Stimulated activated CD4-positive, alpha-beta T cell treated with anti-CD3 and anti-CD28 coated beads, Interleukin-12 subunit alpha, Interleukin-12 subunit beta, amount 100 ng/mL, for 4 hours (primary cell): ENCODE measurements around the gene SLC7A11.

Source experiments
- DNase-seq: peaks from one replicate; pipeline ENCODE4 v3.0.0-alpha.2; 2020

SLC7A11 gene

DNA sequence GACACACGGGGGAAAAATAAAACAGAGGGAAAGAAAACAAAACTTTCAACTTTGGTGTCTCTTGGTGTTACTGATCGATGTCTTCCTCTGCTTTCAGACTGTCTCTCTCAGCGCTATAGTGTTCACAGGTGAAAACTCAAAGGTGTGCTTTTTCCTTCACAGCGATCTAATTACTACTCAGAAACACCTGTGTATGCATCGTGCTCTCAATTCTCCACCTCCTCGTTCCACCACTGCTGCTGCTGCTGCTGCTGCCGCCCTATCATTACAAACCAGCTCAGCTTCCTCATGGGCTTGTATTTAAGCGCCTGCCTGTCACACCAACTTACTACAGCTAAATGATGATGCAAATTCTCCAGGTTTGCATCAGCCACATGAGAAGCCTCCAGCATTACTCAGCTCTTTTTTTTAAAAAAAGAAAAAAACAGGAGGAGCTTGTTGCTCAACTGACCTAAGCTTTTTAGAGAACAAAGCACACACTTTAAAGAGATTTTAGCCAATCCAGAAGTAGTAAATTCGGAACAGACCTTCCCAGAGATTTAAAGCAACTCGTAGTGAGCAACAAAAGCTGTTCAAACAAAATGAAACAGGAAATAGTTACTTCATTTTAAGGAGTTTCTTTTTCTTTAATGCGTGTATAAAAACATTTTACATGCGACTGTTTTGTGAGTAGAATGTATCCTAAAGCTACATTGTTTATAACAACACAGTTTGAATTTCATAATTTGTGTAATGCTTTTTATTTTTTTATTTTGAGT is at the start of gene SLC7A11:
Gene SLC7A11 (minus strand): TSS at position 274 of the 758 bp plus-strand sequence. CDS start 280 bp downstream, outside the sequence.
- peak; percentile 9 for DNase-seq

DNA sequence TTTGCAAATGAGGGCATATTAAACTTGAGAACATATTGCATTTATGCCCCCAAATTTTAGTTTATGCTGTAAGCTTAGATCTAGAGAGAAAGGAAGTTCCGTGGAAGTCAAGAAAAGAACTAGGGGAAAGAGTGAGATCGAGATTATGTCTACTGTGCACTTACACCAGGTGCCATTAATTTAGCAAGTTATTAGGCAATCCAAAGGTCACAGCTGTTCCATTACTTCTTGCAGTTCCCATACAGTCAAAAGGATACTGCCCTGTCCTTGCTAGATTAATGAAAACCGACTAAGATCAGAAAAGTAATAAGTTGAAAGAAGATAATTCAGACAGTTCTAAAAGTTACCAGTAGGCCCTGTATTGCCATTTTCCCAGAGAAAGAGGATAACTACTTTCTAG is 49.3 kb upstream of the SLC7A11 start:
- DNase-seq, result no peak

DNA sequence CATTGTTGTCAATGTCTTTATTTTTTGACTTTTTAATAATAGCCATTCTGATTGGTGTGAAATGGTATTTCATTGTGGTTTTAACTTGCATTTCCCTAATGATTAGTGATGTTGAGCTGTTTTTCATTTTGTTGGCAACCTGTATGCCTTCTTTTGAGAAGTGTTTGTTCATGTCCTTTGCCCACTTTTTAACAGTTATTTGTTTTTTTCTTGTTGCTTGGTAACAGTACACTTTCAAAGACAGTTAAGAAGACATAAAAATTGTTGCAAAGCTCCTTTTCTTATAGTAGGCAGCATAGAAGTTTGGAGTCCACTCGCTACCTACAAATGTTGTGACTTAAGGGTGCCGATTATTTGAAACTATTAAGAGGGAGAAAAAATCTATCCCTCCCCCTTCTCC is 48.7 kb upstream of the SLC7A11 start:
- DNase-seq, result no peak

DNA sequence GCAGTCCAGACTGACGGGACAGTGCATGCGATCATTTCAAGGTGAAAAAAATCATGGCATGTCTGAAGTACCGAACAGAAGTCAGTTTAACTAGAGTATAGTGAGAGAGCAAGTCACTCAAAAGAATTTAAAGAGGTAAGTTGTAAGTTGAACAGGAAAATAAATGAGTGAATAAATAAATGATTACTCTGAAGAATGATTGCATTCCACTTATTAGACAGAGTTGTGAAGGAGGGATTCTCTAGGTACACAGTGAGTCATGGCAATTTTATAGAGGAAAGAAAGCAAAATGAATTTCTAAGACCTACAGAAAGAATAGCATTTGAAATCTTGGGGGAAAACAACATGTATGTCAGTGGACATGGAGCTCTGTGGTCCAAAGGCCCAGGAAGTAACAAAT is 37.1 kb upstream of the SLC7A11 start:
- no peak for DNase-seq

DNA sequence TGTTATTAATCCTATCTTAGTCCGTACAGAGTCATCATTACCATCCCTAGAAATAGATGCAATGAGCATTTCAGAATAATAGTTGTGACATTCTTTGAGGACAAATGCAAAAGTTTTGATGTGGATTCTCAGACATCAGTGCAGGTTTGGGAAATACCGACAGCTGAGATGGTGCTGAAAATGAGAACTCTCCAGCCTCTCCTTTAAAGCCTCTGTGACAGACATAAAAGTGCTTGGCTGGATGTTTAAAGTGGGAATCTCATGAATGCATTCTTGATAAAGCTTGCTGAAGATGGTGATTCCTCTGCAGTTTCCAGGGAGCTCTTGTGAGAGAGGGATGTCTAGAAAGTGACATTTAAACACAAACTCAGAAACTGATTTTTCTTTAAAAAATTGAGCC is 35.0 kb upstream of the SLC7A11 start:
- DNase-seq, result no peak

GRCh38 chr4:138275963-138276621 is 33.9 kb upstream of the SLC7A11 start:
- no peak for DNase-seq

DNA sequence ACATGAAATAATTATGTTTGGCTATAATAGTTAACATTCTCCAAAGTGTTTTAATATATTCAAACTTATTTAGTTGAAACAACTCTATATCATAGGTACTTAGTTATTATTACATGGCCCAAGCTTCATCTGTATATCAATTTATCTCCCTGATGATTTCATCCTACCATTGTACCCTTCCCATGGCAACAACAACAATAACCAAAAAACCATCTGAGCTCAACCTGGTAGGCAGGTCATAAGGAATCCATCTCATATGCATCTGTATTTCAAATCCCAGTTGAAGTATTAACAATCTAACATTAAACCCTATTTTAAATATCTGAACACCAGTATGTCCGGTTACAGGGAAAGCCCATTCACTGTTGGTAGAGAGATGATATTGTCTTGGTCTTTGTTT is 33.1 kb upstream of the SLC7A11 start:
- DNase-seq, result no peak

DNA sequence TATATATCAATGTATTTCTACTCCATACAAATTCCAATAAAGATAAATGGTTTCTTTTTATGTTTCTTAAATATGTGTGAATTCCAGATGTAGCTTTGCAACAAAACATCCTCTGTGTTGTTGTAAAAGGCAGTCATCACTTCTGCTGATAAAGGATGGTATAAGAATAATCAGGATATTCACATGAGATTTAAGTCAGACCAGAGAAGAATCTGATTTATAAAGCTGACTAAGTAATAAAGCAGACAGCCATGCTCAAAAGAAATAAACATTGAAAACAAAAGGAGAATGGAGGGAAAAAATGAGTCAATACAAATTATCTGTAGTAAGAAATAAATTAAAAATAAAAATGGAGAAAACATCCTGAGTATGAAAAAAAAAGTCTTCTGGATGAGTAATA is 27.0 kb upstream of the SLC7A11 start:
- no peak for DNase-seq

DNA sequence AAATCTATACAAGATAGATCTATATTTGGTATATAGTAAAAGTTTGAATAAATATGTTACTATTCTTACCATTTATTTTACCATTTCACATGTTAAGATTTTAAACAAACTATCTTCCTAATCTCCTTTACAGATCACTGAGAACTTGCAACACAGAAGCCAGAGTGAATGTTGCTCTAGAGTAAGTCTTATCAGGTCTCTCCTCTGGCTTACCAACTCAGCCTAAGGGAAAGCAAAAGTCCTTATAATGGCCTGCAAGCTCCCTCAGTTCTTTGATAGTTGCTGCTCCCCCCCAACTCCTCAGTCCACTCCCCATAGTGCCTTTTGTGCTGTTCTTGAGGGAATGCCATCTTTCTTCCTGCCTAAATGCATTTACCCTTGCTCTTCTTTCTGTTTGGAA is 25.7 kb upstream of the SLC7A11 start:
- DNase-seq, result no peak

GRCh38 chr4:138266948-138267347 is 24.8 kb upstream of the SLC7A11 start:
- DNase-seq, result no peak

- no peak for DNase-seq
These were observed 21.2 kb upstream of the SLC7A11 start for GRCh38 chr4:138263247-138263816.

GRCh38 chr4:138262469-138262868 is 20.3 kb upstream of the SLC7A11 start:
- no peak for DNase-seq

- no peak for DNase-seq
These were observed 19.9 kb upstream of the SLC7A11 start for GRCh38 chr4:138262030-138262429.

GRCh38 chr4:138259824-138260223 is 17.7 kb upstream of the SLC7A11 start:
- DNase-seq, result no peak

DNA sequence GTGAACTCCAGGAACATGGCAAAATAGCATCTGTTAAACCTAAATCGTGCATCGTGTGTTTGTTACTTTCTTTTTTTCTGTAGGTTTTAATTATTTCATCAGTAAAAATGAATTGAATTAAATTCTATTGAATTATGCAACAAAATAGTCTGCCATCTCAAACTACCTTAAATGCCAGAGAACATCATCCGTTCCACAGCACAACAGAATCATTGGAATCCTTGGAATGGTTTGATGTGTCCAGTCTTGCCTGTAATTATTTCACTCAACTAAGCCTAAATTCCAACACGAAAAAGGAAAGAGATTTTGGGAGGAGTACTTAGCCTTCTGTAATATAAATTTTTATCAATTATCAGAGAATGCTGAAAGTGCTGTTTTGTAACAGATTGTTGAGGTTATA is 17.1 kb upstream of the SLC7A11 start:
- DNase-seq, result no peak

DNA sequence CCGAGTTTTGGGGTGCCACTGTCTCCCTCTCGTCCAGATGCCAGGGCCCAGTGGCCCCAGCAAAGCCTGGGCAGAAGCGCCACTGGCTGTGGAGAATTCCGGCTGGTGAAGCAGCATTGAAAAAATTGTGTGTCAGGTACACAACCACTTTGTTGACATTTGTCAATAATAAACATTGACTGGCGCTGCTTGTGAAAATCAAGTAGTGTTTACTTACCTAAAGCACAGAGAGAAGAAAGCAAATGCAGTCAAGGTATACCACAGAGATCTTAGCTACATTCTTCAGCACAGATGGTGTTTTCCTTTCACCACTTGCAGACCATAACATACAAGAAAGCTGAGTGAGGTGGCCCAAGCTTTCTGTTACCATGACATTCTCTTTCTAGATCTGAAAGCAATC is 14.5 kb upstream of the SLC7A11 start:
- no peak for DNase-seq

DNA sequence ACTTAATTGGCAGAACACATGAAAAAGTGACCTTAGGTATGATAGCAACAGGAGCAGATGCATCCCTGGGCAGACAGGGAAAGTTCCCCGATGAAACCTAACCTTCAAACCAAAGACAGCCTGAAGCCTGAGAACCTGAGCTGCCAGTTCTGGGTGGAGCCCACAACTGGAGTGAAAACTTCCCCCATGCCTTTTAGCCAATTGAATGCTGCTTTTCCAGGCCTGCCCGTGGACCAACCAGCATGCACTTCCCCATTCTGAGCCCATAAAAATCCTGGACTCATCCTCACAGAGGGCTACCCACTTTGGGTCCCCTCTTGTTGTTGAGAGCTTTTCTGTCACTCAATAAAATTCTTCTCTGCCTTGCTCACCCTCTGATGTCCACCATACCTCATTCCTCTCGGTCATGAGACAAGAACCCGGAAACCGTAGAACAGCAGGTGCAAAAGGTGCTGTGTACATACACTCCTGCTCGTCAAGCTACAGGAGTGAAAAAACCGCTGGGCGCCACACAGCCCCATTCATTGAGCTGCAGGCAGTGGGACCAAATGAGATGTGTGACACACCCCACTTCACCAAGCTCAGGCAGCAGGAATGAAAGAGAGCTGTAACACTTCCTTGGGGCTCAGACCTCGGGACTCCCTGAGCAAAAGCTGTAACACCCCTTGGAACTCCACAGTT is 13.9 kb upstream of the SLC7A11 start:
- no peak for DNase-seq

DNA sequence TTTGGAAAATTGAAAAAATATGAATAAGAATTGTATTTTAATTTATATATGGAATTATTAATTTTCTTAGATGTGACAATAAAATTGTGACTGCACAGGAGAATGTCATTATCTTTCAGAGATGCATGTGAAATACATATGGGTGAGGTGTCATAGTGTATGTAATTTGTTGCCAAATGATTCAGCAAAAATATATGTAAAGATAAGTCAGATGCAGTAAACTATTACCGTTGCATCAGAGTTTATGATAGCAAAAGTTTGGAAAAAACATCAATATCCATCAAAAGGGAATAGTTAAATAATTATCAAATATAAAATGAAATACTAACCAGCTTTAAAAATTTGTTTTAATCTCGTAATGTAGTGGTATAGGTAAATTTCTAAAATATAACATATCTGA is 10.4 kb upstream of the SLC7A11 start:
- DNase-seq, result no peak

DNA sequence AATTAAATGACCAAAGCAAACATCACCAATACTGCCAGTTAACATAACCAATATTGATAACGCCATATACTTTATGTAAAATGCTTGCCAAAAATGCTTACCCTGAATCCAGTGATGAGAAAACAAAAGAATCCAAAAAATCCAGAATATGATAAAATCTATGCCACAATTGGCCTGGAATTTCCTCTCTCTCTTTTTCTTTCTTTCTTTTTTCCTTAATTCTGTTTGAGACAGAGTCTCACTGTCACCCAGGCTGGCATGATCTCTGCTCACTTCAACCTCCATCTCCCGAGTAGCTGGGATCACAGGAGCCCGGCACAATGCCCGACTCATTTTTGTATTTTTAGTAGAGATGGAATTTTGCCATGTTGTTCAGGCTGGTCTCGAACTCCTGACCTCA is 9.8 kb upstream of the SLC7A11 start:
- DNase-seq, result no peak

- DNase-seq, result no peak
These were observed 7.0 kb upstream of the SLC7A11 start for GRCh38 chr4:138249132-138249531.

GRCh38 chr4:138248058-138248457 is 5.9 kb upstream of the SLC7A11 start:
- no peak for DNase-seq

- no peak for DNase-seq
These were observed 5.5 kb upstream of the SLC7A11 start for GRCh38 chr4:138247643-138248042.

GRCh38 chr4:138243369-138243768 is 1.2 kb upstream of the SLC7A11 start:
- DNase-seq, result no peak

DNA sequence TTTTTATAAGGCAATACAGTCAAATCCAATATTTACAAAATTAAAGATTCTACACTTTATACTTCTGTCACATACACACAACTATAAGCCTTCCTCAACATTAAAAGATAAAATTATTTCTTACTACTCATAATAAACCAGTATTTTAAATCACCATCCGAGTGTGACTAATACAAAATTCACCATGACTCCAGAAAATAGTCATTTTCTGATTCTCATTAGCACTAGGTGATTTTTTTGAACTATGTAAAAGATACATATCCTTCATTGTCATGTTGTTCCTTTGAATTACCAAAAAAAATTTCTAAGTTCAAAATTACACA is 646 bp upstream of the SLC7A11 start:
- DNase-seq, result no peak
